Natural killer cell (primary cell): ENCODE measurements around the gene SOWAHA. TPM values are rescaled to one million over a fixed set of nuclear protein-coding genes. Genes with fewer than 3 reads are reported as not detected.
"Not testable (repeated sequence)": the region's sequence is repeated elsewhere in the genome, so short reads cannot be mapped to it uniquely, and the experiment has no call there.

ENCODE experiments used
- ATAC-seq, 3 donors: fragments of 150-1000 bp in 2 of 3; fragments of 200-7000 bp in 1 of 3; cut with Tn5 transposase; 1 replicate in 1 of 3; 2 replicates in 2 of 3; pipeline ENCODE4 v1.10.0; 2021; ENCODE audit warnings: mild to moderate bottlenecking in 2 of 3, moderate library complexity in 2 of 3
- DNase-seq, 2 donors: peaks; one replicate each; pipeline versions ENCODE4 v3.0.0 to v3.0.0-alpha.2; 2013 to 2021; ENCODE audit warnings: mixed read lengths in 1 of 2
- H3K27ac ChIP-seq: one replicate; pipeline ENCODE4 v1.5.1; 2013; ENCODE audit warnings: mild to moderate bottlenecking, low read length
- H3K27me3 ChIP-seq: one replicate; pipeline ENCODE4 v1.6.1; 2013; ENCODE audit warnings: low read length; ENCODE audit not compliant: control insufficient read depth, insufficient read depth
- H3K36me3 ChIP-seq: one replicate; pipeline ENCODE4 v1.6.1; 2013; ENCODE audit warnings: low read length; ENCODE audit not compliant: control insufficient read depth, insufficient read depth
- H3K4me1 ChIP-seq: one replicate; pipeline ENCODE4 v1.6.1; 2013; ENCODE audit warnings: low read length; ENCODE audit not compliant: control insufficient read depth, insufficient read depth
- H3K4me3 ChIP-seq: one replicate; pipeline ENCODE4 v1.5.1; 2013; ENCODE audit warnings: low read length
- H3K9me3 ChIP-seq: one replicate; pipeline ENCODE4 v1.6.1; 2013; ENCODE audit warnings: low read length; ENCODE audit not compliant: control insufficient read depth, insufficient read depth
- H3K27ac Mint-ChIP-seq, 2 donors: one replicate each; pipeline ENCODE4 v1.8.0; 2022; ENCODE audit warnings: mild to moderate bottlenecking in 2 of 2, mixed read lengths in 2 of 2, moderate library complexity in 1 of 2
- H3K27me3 Mint-ChIP-seq, 2 donors: one replicate each; pipeline ENCODE4 v1.8.0; 2022; ENCODE audit warnings: low read depth in 2 of 2, mixed read lengths in 2 of 2
- H3K36me3 Mint-ChIP-seq: one replicate; pipeline ENCODE4 v1.8.0; 2022; ENCODE audit warnings: mixed read lengths
- H3K4me1 Mint-ChIP-seq, 2 donors: one replicate each; pipeline ENCODE4 v1.8.0; 2022; ENCODE audit warnings: mixed read lengths in 2 of 2
- H3K4me3 Mint-ChIP-seq: one replicate; pipeline ENCODE4 v1.8.0; 2022; ENCODE audit warnings: mild to moderate bottlenecking, moderate library complexity, mixed read lengths
- H3K9me3 Mint-ChIP-seq, 2 donors: one replicate each; pipeline ENCODE4 v1.8.0; 2022; ENCODE audit warnings: mixed read lengths in 2 of 2
- WGBS: methylation state at CpG from one replicate; pipeline ENCODE4 v1.1.7; 2013; ENCODE audit warnings: missing lambda C conversion rate; ENCODE audit not compliant: insufficient coverage; 5-methylcytosine and 5-hydroxymethylcytosine counted together
- intact Hi-C: fragments of 100-400 bp; cut with micrococcal nuclease; formaldehyde crosslinking; loops from one replicate; pipeline ENCODE4 v1.14.2; 2022
- total RNA-seq, 4 donors: library from RNA; stranded (reverse); fragments of 120-200 nt in 1 of 4; gene quantifications; one replicate each; pipeline versions ENCODE4 v1.2.3 to v1.2.4, GENCODE V29; 2013 to 2022
- TF ChIP-seq, protein P1 (sequence below): fragments of 200-600 bp; IDR thresholded peaks from one replicate; pipeline ENCODE4 v1.8.0; 2022; ENCODE audit warnings: antibody characterized with exemption

The SOWAHA gene
- total RNA-seq, 3 donors from 2014 or later (not counting 1 experiment from before 2014, with no cell fraction given): not detected

DNA sequence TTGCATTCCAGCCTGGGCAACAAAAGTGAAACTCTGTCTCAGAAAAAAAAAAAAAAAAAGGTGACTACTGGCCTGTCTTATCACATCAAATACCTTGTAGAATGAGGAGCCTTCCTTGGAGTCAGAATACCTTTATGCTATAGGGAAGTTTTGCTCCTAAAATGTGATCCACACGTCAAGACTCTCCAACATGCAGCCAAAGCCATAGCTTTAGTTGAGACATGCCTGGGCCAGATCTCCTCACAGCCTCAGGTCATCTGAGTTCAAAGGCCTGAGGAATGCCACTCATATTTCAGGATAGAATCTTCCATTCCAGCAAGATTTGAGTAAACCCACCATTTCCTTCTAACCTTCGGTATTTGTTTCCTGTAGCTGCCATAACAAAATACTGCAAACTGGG is 13.7 kb upstream of the SOWAHA start:
- Histone ChIP-seq H3K4me3 (no peak overlapping the region), H3K27ac (no peak overlapping the region), H3K9me3 (no peaks in the 10 kb centered on the region), H3K27me3 (no peaks in the 10 kb centered on the region), H3K4me1 (no peaks in the 10 kb centered on the region), H3K36me3 (no peaks in the 10 kb centered on the region)
- H3K9me3 Mint-ChIP-seq: no peaks in the 10 kb centered on the region
- ATAC-seq (no peak), DNase-seq (no peak)
- H3K4me3 Mint-ChIP-seq: no peak overlapping the region
- TF ChIP-seq, protein P1, sequence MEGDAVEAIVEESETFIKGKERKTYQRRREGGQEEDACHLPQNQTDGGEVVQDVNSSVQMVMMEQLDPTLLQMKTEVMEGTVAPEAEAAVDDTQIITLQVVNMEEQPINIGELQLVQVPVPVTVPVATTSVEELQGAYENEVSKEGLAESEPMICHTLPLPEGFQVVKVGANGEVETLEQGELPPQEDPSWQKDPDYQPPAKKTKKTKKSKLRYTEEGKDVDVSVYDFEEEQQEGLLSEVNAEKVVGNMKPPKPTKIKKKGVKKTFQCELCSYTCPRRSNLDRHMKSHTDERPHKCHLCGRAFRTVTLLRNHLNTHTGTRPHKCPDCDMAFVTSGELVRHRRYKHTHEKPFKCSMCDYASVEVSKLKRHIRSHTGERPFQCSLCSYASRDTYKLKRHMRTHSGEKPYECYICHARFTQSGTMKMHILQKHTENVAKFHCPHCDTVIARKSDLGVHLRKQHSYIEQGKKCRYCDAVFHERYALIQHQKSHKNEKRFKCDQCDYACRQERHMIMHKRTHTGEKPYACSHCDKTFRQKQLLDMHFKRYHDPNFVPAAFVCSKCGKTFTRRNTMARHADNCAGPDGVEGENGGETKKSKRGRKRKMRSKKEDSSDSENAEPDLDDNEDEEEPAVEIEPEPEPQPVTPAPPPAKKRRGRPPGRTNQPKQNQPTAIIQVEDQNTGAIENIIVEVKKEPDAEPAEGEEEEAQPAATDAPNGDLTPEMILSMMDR: no peak
- intact Hi-C loops: no loop called here
- H3K27me3 Mint-ChIP-seq: peaks cover 29 to 66% of the 10 kb centered on the region in 2 donors
- no peaks in the 10 kb centered on the region for H3K4me1 Mint-ChIP-seq
- no peak overlapping the region for H3K27ac Mint-ChIP-seq
- 85% methylated on average over 2 of the region's 2 CpGs for WGBS
- no peaks in the 10 kb centered on the region for H3K36me3 Mint-ChIP-seq

DNA sequence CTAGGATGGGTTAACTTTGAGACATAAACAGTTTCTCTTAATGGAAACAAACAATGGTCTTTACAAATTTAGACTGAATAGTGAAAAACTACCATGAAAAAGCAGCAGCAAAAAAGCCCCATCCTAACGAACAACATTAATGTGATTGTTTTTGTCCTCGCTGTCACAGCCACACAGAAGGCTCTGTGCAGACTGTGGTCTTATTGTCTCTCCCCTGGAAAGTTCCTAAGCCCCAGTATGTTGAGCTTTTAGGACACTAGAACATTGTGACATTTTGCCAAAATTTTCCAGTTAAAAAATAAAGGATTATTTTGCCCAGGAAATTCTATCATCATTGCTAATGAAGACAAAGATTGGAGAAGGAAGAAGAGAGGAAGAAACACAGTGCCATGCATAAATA is 12.6 kb upstream of the SOWAHA start:
- TF ChIP-seq, protein P1: no peak
- Histone ChIP-seq H3K9me3 (no peaks in the 10 kb centered on the region), H3K4me1 (no peaks in the 10 kb centered on the region), H3K4me3 (no peak overlapping the region), H3K27ac (no peak overlapping the region), H3K27me3 (no peaks in the 10 kb centered on the region), H3K36me3 (no peaks in the 10 kb centered on the region)
- H3K4me1 Mint-ChIP-seq: no peaks in the 10 kb centered on the region
- H3K27me3 Mint-ChIP-seq: peaks cover 28 to 67% of the 10 kb centered on the region in 2 donors
- intact Hi-C loops: no loop called here
- no peaks in the 10 kb centered on the region for H3K36me3 Mint-ChIP-seq
- no peak for DNase-seq
- no peak overlapping the region for H3K4me3 Mint-ChIP-seq
- no peak for ATAC-seq
- 87% methylated on average over 2 of the region's 2 CpGs for WGBS
- no peak overlapping the region for H3K27ac Mint-ChIP-seq
- no peaks in the 10 kb centered on the region for H3K9me3 Mint-ChIP-seq

DNA sequence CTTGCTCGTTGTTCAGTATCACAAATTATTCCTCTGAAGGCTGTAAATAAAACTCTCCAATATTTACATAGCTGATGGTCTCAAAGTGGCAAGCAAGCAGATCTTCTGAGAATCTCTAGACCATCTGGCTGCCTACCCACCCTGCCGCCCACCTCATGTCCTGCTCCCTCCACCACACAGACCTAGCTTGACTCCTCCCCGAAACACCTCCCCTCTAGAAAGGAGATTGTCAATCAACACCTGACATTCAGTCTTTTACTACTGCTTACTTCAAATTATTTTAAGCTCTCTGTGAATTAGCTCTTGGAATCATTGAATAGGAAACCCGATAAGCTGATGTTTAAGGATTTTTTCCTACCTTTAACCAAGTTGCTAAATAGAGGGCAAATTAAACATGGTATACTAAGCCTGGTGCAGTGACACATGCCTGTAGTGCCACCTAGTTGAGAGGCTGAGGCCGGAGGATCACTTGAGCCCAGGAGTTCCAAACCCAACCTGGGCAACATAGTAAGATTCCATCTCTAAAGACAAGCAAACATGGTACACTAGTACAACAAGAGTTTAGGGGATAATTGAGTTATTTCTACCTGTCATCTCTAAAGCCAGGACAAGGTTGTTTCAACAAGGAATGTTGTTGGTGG is 10.9 kb upstream of the SOWAHA start:
- Mint-ChIP-seq H3K9me3 (no peaks in the 10 kb centered on the region), H3K27ac (no peak overlapping the region), H3K36me3 (no peaks in the 10 kb centered on the region), H3K4me3 (no peak overlapping the region), H3K4me1 (no peaks in the 10 kb centered on the region), H3K27me3 (peaks cover 24 to 64% of the 10 kb centered on the region in 2 donors)
- ATAC-seq (no peak), DNase-seq (no peak)
- intact Hi-C loops: no loop called here
- 81% methylated on average over 4 of the region's 5 CpGs for WGBS
- H3K27me3 ChIP-seq: no peaks in the 10 kb centered on the region
- no peaks in the 10 kb centered on the region for H3K36me3 ChIP-seq
- no peaks in the 10 kb centered on the region for H3K4me1 ChIP-seq
- no peak overlapping the region for H3K27ac ChIP-seq
- H3K4me3 ChIP-seq: no peak overlapping the region
- TF ChIP-seq, protein P1: no peak
- no peaks in the 10 kb centered on the region for H3K9me3 ChIP-seq

DNA sequence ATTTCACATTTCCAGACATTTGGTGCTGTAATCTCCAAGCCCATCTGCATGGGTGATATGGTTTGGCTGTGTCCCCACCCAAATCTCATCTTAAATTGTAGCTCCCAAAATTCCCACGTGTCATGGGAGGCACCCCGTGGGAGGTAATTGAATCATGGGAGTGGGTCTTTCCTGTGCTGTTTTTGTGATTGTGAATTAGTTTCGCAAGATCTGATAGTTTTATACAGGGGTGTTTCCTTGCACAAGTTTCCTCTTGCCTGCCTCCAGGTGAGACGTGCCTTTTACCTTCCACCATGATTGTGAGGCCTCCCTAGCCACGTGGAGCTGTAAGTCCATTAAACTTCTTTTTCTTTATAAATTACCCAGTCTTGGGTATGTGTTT is 10.4 kb upstream of the SOWAHA start:
- H3K36me3 ChIP-seq, H3K9me3 Mint-ChIP-seq, H3K27ac ChIP-seq, H3K27me3 ChIP-seq, H3K4me3 ChIP-seq, H3K4me1 ChIP-seq, H3K4me3 Mint-ChIP-seq, H3K27ac Mint-ChIP-seq, H3K36me3 Mint-ChIP-seq, H3K4me1 Mint-ChIP-seq, intact Hi-C loops, H3K9me3 ChIP-seq, ATAC-seq, DNase-seq: not testable (repeated sequence)
- peaks cover 29 to 69% of the 10 kb centered on the region in 2 donors for H3K27me3 Mint-ChIP-seq
- 85% methylated on average over 4 of the region's 5 CpGs for WGBS

DNA sequence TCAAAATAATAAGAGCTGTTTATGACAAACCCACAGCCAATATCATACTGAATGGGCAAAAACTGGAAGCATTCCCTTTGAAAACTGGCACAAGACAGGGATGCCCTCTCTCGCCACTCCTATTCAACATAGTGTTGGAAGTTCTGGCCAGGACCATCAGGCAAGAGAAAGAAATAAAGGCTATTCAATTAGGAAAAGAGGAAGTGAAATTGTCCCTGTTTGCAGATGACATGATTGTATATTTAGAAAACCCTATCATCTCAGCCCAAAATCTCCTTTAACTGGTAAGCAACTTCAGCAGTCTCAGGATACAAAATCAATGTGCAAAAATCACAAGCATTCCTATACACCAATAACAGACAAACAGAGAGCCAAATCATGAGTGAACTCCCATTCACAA is 8.9 kb upstream of the SOWAHA start:
- H3K4me3 ChIP-seq, H3K4me1 Mint-ChIP-seq, H3K9me3 Mint-ChIP-seq, intact Hi-C loops, H3K4me1 ChIP-seq, H3K27me3 ChIP-seq, DNase-seq, ATAC-seq, H3K9me3 ChIP-seq, H3K27ac Mint-ChIP-seq, H3K27ac ChIP-seq, H3K36me3 Mint-ChIP-seq, H3K36me3 ChIP-seq, H3K4me3 Mint-ChIP-seq: not testable (repeated sequence)
- no CpG with 5 or more reads among the region's 1 CpG for WGBS
- peaks cover 32 to 78% of the 10 kb centered on the region in 2 donors for H3K27me3 Mint-ChIP-seq

DNA sequence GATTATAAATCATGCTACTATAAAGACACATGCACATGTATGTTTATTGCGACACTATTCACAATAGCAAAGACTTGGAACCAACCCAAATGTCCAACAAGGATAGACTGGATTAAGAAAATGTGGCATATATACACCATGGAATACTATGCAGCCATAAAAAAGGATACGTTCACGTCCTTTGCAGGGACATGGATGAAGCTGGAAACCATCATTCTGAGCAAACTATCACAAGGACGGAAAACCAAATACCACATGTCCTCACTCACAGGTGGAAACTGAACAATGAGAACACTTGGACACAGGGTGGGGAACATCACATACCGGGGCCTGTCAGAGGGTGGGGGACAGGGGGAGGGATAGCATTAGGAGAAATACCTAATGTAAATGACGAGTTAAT is 7.2 kb upstream of the SOWAHA start:
- H3K4me1 Mint-ChIP-seq, ATAC-seq, H3K36me3 Mint-ChIP-seq, DNase-seq, H3K9me3 ChIP-seq, H3K36me3 ChIP-seq, H3K4me3 ChIP-seq, H3K9me3 Mint-ChIP-seq, H3K27me3 ChIP-seq, H3K4me1 ChIP-seq, H3K27ac Mint-ChIP-seq, H3K4me3 Mint-ChIP-seq, intact Hi-C loops, H3K27ac ChIP-seq: not testable (repeated sequence)
- peaks cover 46 to 79% of the 10 kb centered on the region in 2 donors for H3K27me3 Mint-ChIP-seq
- 94% methylated on average over 4 of the region's 6 CpGs for WGBS
